ENCODE results near the gene FSCN2.

Gene FSCN2

DNA sequence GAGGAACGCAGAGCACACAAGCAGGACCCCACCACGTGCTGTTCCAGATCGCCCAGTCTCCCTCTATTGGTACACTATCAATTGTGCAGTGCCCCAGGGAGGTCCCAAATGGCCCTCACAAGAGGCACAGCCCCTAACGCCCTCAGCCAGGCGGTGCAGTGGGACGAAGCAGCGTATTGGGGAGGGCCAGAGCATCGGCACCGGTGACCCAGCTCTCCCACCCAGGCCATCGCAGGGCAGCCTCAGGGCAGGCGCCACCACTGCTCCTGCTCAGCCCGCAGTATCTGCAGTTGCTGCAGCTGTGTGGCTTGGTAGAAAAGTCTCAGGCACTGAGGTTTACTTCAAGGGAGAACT lies 29.9 kb downstream of the FSCN2 start:
- DNase-seq (ENCODE audit: low read depth): no peak

GRCh38 chr17:81558941-81559806 lies 31.0 kb downstream of the FSCN2 start:
- no peak for DNase-seq (ENCODE audit: low read depth)

- no peak for DNase-seq (ENCODE audit: low read depth)
Observed at GRCh38 chr17:81561494-81561885, 33.3 kb downstream of the FSCN2 start.

DNA sequence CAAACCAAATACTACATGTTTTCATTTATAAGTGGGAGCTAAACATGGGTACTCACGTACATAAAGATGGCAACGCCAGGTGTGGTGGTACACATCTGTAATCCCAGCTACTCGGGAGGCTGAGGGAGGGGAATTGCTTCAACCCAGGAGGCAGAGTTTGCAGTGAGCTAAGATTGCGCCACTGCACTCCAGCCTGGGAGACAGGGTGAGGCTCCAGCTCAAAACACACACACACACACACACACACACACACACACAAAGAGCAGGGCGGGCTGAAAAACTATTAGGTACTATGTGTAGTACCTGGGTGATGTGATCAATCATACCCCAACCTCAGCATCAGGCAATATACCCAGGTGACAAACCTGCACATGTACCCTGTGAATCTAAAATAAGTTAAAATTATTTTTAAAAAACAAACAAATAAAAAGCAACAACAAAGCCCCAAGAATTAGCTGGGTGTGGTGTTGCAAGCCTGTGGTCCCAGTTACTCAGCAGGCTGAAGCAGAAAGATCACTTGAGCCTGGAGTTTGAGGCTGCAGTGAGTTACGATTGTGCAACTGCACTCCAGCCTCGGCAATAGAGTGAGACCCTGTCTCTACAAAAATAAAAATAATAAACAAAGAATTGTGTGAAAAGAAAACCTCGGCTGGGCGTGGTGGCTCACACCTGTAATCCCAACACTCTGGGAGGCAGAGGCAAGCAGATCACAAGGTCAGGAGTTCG lies 35.8 kb downstream of the FSCN2 start:
- no peak for DNase-seq (ENCODE audit: low read depth)

DNA sequence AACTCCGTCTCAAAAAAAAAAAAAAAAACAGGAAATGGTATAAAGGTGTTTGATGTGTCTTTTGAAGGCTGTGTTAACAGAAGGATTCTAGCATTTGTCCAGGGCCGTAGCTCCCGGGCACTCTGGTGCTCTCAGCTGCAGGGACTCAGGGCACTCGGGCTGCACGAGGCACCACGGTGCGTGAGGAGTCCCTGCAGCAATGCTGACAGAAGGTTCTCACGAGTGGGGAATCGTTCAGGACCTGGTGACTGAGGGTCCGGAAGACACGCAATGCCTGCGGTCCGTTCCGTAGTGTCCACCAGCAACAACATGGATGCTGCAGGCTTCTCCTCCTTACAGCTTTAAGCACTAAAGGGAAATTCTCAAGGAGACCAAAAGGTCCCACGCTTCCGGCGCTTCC lies 36.6 kb downstream of the FSCN2 start:
- no peak for DNase-seq (ENCODE audit: low read depth)

DNA sequence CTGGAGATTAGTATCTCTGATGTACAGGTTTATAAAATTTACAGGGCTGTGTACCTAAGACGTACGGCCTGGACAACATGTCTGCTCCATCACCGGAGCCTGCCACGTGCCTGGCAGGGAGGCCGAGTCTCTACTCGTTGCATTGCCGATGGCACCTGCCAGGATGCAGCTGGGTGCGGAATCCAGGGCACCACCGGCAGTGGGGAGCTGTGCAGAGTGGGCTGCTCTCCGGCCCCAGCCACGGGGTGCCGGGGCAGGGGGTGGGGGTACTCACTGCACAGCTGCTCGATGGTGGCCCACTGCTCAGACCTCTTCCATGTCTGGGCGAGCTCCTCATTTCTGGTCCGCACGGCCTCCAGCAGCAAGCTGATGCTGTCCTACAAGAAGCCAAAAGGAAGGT lies 37.1 kb downstream of the FSCN2 start:
- no peak for DNase-seq (ENCODE audit: low read depth)

DNA sequence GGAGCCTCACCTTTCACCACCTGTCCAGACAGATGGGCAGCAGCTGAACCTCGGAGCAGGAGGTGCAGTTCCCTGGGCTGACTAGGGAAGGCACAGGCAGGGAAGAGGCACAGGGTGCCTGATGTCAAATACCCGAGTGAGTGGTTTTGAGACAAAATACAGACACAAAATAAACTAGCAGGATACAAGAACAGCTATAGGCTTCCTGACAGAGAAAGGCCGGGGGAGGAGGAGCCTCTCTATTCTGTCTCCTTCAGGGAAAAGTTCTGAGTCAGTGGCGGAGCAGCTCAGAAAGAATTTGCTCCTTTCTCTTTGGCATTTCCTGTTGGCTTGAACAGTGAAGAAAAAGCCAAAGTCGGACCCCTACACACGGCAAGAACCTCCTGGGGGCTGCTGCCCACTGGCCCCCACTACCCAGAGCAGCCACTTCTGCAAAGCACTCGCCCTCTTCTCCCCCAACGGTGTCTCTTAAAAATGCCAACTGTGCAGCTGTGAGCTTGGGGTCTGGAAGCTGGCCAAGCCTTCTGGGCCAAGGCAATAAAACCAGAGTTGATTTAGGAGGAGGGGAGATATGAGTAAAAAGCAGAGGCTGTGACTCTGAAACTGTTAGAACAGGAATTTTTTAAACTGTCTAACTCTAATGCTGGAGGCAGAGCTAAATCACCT lies 38.4 kb downstream of the FSCN2 start:
- DNase-seq (ENCODE audit: low read depth): no peak

GRCh38 chr17:81567191-81567590 lies 39.0 kb downstream of the FSCN2 start:
- no peak for DNase-seq (ENCODE audit: low read depth)

DNA sequence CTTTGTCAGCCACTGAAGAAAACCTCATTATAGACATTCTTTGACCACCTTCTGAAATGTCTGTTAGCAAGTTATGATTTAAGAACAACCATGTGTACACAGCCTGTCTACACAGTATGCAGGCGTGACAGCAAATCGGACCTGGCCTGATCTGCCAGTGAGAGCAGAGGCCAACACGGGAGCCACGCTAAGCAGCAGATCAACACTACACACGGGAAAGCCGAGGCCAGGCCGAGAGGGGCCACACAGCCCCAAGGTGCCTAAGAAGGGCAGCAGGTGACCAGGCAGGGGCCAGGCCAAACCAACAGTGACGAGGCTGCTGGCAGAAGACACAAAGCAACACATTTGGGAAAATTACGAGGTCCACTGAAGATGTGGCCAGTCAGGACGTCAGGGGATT lies 40.2 kb downstream of the FSCN2 start:
- DNase-seq (ENCODE audit: low read depth): no peak

DNA sequence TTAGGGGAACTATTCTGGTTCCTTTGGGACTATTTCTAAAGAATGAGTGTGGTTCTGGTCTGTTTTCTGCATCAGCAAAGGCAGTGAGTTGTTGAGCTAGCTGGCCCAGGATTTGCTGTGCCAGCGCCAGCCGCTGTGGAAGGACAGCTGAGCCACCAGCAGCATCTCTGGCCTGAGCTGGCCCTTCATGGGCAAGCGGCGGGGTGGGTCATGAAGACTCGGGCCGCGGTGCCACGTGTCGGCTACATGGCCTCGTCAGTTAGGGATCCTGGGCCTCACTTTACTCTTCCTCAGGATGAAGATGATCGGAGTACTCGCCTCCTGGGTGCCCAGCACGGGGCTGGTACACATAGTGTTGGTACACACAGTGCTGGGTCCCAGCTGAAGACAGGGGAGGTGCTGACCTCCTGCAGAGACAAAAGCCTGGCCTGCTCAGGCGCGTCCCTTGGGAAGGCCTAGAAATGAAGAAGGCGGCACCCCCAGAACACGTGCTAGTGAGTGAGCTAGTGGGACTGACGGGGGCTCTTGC lies 41.9 kb downstream of the FSCN2 start:
- no peak for DNase-seq (ENCODE audit: low read depth)

DNA sequence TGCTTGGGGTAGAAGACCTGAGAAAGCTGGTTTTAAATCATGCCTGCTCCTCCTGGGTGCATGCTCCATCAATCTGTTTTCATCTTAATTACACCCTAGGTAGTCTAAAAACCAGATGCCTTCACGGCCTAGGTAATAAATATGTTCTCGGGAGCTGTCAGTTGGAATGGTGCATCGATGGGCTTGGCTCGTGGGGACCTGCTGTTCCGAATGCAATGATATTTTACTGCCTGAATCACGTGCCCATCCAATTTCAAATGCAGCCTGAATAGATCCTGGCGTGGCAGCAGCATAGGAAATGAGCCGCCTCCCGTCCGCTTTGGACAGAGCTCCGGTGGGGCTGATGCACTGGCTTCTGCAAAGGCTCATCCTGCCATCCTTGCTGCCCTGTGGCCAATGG lies 42.8 kb downstream of the FSCN2 start:
- no peak for DNase-seq (ENCODE audit: low read depth)

- no peak for DNase-seq (ENCODE audit: low read depth)
Observed at GRCh38 chr17:81572563-81573168, 44.5 kb downstream of the FSCN2 start.

DNA sequence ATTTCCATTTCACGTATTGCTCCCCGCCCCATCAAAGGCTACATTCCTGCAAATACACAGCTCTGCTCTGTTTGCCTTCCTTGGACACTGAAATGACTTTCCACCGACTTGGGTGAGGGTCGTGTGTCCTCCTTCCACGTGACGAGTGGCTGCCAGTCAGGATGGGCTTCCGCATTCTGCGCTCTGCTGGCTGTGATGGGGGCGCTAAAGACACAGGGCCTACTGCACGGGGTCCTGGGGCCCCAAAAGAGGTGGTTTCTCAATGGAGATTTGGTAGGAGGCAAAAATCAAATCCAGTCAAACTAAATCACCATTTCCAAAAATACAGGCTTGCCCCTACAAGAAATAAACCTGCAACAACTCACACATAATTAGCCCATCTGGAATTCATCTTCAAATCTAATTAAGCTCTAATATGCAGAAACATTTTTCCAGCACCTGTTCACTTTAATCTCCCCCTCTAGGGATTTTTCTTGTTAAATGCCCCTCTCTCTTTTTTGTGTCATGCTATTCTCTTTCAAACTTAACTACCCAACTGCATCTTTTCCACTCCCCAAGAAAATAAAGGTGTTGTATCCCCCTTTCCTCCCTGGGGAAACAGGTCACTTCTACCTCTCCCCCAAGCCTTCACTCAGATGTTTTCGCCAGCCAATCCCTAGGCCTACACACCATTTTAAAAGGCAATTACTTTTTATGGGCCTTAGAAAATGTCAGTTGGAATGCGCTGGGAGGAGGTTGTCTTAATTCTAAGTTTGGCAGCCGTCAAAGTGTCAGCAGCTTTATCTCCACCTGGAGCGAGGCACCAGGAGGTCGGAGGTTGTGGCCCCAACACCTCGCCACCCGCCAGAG lies 45.8 kb downstream of the FSCN2 start:
- DNase-seq (ENCODE audit: low read depth): no peak

DNA sequence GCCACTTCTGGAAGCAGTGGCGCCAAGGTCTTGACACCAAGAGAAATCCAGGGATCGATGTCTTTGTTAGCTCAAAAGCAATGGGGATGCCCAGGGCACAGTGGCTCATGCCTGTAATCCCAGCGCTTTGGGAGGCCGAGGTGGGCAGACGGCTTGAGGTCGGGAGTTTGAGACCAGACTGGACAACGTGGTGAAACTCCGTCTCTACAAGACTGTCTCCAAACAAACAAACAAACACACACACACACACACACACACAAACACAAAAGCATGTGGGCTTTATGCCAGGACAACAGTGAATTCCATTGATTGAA lies 46.4 kb downstream of the FSCN2 start:
- DNase-seq (ENCODE audit: low read depth): no peak

GRCh38 chr17:81575836-81576235 lies 47.7 kb downstream of the FSCN2 start:
- no peak for DNase-seq (ENCODE audit: low read depth)

DNA sequence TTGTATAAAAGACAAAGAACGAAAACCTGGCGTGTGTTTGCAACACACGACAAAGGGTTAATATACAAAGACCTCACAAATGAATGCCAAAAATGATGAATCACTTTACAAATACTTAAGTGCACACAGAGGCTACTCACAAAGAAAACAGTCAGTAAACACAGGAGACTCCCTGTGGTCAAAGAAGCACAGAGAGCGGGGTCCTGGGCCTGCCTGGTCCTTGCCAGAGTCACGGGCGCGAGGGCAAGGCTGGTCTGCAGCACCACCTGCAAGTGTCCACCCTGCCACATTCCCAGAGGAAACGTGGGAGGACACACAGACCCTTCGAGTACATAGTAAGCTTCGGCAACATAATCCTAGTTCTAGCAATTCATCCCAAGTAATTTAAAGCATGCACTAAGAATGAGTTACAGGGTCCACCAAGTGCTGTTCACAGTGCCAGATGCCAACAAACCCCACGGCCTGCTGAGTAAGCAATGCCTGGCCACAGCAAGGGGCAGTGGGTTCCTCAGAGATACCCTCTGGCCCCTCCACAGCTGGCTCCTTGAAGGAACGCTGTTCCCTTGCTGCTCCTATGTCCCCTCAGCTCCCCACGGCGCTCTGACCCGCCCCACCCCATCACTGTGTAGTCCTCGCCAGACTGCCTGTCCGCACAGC lies 48.6 kb downstream of the FSCN2 start:
- no peak for DNase-seq (ENCODE audit: low read depth)

GRCh38 chr17:81577278-81578000 lies 49.3 kb downstream of the FSCN2 start:
- DNase-seq (ENCODE audit: low read depth): no peak

DNA sequence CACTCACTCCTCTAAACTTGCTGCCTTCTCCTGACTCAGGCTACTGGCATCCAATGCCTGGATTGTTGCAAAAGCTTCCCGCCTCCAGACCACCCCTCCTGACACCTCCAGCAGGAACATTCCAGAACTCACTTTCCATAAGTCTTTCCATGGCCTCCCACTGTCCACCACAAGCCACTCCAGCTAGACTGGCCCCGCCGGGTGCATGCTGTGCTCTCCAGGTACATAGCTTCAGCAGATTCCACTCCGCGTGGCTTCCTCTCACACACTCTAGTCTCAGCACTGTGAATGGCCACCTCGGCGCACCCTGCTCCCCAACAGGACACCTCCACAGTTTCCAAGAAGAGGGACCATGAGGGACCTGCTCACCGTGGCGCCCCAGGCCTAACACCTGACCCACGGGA lies 49.9 kb downstream of the FSCN2 start:
- DNase-seq (ENCODE audit: low read depth): no peak

GRCh38 chr17:81578561-81579225 lies 50.5 kb downstream of the FSCN2 start:
- DNase-seq (ENCODE audit: low read depth): peak; percentile 17

GRCh38 chr17:81579298-81579697 lies 51.1 kb downstream of the FSCN2 start:
- no peak for DNase-seq (ENCODE audit: low read depth)

Measured in activated T-cell treated with anti-CD3 and anti-CD28 coated beads for 48 hours (primary cell).